Cardiac fibroblast (primary cell): Measurements from ENCODE around the gene AKNAD1.

Source experiments
- DNase-seq, 2 donors: peaks; one replicate each; pipeline versions ENCODE4 v3.0.0 to v3.0.0-alpha.2; 2010; ENCODE audit warnings: low read depth in 2 of 2
- H3K4me3 ChIP-seq, 2 donors: replicated peaks in 1 of 2; 1 replicate in 1 of 2; 2 replicates in 1 of 2; pipeline ENCODE4 v1.5.1; 2011; ENCODE audit warnings: low read depth in 2 of 2, low read length in 2 of 2, mild to moderate bottlenecking in 2 of 2, moderate library complexity in 1 of 2
- CTCF ChIP-seq: IDR thresholded peaks from one replicate; pipeline ENCODE4 v1.5.1; 2011; ENCODE audit warnings: low read depth, mild to moderate bottlenecking, low read length, inconsistent platforms

The AKNAD1 gene

DNA sequence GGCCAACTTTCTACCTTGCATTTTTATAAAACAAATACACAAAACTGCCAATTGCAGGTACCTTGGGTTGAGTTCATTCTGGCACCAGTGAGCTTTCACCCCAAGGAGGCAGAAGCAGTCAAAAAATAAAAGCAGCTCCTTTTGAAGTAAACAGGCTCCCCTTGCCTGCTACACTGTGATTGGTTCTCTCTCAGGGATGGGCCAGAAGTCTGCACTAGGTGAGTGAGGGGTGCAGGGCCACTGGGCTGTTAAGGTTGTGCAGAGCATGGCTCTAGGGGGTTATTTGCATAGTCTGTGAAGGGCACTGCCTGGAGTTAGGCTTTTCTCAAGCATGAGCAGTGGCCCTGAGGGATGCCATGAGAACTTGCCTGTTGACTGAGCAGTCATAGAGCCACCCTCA lies 39.1 kb downstream of the AKNAD1 start:
- H3K4me3 ChIP-seq: no peak overlapping the region
- DNase-seq: no peak
- no peak for TF ChIP-seq CTCF

GRCh38 chr1:108817016-108817415 lies 39.9 kb downstream of the AKNAD1 start:
- TF ChIP-seq CTCF: no peak
- peak; percentile 54 to 67 for DNase-seq

GRCh38 chr1:108816049-108816893 lies 40.6 kb downstream of the AKNAD1 start:
- peak overlapping the region in 1 of 2 donors; percentile 13 for H3K4me3 ChIP-seq
- DNase-seq: peak; percentile 94 to 96

More at GRCh38 chr1:108817016-108817415, 39.9 kb downstream of the AKNAD1 start:
- H3K4me3 ChIP-seq: no peak overlapping the region

GRCh38 chr1:108815566-108815965 lies 41.3 kb downstream of the AKNAD1 start:
- no peak for TF ChIP-seq CTCF
- no peak overlapping the region for H3K4me3 ChIP-seq
- peak; percentile 15 to 20 for DNase-seq

More at GRCh38 chr1:108816049-108816893, 40.6 kb downstream of the AKNAD1 start:
- TF ChIP-seq CTCF: no peak

DNA sequence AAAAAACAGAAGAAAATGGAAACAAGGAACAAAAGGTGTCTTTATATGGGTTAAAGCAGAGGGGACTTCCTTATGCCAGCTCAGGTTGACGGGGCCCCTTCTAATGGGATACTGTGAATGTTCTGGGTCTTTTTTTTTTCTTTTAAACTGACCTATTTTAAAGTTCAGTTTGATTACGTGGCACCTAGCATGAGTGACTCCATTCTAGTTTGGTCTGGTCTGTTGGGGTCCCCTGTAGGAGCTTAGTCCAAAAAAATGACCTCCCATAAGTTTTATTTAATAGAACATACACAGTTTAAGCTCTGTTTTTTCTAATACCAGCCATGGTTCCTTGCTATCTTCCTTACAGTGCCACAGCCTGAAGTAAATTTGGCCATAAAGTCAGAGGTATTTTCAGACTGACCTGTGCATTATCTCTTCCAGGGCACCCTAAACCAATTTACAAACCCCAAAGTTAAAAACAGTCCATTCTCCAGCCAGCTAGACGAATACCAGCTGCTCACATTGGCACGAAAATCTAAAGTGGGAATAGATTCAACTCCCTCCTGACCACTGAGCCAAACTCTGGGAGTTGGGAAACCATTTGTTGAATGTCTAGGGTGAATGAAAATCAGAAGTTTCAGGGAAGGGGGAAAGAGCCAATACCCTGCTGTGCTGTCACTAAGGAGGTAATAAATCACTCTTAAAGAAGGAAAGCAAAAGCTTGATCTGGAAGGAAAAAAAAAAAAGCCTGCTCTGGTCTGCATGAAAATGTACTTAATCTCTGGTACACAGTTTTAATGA lies 42.4 kb downstream of the AKNAD1 start:
- peak; percentile 29 to 86 for DNase-seq
- no peak overlapping the region for H3K4me3 ChIP-seq
- TF ChIP-seq CTCF: no peak

GRCh38 chr1:108813326-108813725 lies 43.6 kb downstream of the AKNAD1 start:
- no peak overlapping the region for H3K4me3 ChIP-seq
- no peak for DNase-seq
- TF ChIP-seq CTCF: no peak
